ENCODE measurements around the gene SEC61G.

The SEC61G gene

DNA sequence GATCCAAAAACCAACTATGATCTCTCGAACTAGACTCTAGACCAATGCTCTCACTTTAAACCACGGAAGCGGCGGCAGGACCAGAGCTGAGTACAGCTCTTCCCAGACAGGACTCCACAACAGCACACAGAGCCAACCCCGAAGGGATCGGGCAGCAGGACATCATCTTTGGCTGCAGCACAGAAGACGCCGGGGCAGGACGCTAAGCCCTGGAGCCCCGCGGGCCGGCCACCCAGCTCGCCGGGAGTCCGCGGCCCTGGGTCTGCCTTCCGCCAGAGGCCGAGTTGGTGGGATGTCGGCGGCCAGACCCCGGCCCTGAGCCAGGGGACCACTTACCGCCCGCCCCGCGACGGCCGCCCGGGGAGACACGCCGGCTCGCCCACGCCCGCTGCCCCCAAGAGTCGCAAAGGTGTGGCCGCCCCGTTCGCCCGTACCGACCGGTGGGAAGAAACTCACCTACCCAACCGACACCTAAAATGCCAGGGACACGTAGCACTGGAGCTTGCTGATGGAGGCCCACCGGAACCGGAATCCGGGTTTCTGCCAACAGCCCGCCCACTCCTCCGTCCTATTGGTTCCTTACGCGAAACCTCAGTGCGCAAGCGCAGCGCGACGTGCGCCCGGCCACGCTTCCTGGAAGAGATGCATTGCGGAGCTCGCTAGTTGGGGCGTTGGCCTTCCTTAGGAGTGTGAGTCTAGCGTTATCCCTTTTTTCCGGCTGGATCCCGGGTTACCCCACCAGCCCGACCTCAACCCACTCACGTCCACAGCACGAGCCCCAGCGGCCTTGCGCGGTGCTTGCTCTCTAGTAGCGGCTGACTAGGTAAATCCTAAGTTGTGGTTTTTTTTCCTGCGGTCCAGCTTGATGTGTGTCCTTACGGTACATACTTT lies at the start of gene SEC61G:
Gene SEC61G, minus strand, starts transcription at position 510 of the 891 bp plus-strand sequence. CDS start 1,623 bp downstream, outside the sequence.
- DNase-seq: peak; percentile 97

DNA sequence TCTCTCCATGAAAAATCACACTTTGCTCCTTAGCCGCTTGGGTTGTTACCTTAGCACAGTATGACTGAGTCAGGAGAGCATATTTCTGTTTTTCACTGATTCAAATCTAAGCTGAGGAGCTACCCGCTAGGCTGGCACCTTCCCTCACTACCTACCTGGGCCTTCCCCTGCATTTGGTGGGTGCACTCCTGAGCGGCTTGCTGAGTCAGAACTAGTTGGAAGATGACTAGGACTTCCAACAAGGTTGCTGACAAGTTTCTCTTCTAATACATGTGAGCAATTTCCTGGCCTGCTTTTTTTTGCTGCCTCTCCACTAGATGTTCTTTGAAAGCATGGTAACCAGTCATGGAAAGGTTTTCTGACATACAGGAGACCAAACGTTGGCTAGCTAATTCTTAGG lies 43.8 kb upstream of the SEC61G start:
- DNase-seq: no peak

GRCh38 chr7:54802114-54802513 lies 43.1 kb upstream of the SEC61G start:
- no peak for DNase-seq

DNA sequence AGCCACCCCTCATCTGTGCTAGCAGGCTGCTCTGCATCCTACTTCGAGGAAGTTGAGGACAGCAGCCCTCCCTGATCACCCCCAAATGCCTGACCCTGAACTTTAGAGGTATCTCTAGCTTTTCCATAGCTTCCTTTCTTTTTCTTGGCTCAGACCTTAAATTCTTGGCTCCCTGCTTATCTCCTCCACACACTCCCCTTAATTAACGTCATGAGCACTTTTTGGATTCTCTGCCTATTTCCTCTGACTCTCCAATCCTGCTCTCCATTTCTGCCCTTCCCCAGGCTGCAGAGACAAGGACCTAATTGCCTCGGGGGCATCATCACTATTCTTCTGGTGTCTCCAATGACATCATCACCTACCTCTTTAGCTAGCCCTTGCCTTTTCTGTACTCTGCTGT lies 40.8 kb upstream of the SEC61G start:
- no peak for DNase-seq

GRCh38 chr7:54798530-54798929 lies 39.5 kb upstream of the SEC61G start:
- no peak for DNase-seq

- no peak for DNase-seq
Measured at GRCh38 chr7:54796853-54797252, 37.8 kb upstream of the SEC61G start.

- DNase-seq: no peak
Measured at GRCh38 chr7:54796150-54796549, 37.1 kb upstream of the SEC61G start.

- no peak for DNase-seq
Measured at GRCh38 chr7:54792383-54792782, 33.4 kb upstream of the SEC61G start.

DNA sequence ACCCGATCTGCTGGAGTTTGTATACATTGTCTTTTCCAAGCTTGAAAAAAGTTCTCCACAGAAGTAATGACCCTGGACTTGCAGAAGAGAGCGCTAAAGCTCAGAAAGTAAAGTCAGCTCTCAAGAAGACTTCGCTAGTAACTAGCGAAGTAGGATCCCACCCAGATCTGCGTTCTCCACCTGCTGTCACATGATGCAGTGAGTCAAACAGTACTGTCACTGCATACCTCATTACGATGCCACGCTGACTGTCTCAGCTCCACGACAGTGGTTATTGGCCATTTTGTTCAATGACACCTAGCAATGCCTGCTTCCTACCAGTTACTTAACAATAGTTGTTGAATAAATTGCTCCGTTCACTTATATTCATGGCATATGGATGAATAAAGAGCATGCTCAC lies 29.7 kb upstream of the SEC61G start:
- no peak for DNase-seq

DNA sequence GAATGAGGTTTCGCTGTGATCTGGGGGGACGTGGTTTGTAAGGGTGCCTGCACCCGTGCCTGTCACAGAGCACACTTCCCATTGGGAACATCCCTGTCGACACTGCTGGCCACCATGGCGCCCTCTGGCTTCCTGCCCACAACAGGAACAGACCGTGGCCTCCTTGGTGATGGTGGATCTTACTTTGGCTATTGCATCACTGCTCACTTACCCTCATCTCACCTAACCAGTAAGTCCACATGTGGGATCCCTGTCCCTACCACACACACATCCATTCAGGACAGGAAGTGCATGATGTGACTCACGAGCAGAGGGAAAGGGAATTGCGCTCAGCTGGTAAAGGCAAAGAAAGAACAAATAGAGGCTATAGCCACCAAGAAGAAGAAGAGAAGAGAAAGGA lies 26.2 kb upstream of the SEC61G start:
- no peak for DNase-seq

- no peak for DNase-seq
Measured at GRCh38 chr7:54783952-54784351, 24.9 kb upstream of the SEC61G start.

DNA sequence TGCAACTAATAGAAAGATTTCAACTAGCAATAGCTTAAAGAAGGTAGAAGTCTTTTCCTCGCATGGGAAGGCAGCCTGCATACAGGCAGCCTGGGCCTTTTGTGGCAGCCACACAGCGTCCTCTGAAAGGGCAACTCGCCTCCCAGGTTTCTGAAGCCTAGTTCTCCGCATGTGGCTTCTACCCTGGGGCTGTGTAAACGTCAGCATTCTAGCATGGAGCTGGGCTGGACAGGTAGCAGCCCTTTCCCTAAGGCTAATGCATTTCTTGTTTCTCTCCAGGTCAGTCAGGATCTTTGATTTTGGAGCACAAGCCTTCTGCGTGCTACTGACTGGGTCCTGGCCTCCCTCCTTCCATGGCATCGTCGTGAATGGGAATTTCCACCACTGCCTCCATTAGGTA lies 23.8 kb upstream of the SEC61G start:
- DNase-seq: no peak

GRCh38 chr7:54782314-54782713 lies 23.3 kb upstream of the SEC61G start:
- DNase-seq: no peak

DNA sequence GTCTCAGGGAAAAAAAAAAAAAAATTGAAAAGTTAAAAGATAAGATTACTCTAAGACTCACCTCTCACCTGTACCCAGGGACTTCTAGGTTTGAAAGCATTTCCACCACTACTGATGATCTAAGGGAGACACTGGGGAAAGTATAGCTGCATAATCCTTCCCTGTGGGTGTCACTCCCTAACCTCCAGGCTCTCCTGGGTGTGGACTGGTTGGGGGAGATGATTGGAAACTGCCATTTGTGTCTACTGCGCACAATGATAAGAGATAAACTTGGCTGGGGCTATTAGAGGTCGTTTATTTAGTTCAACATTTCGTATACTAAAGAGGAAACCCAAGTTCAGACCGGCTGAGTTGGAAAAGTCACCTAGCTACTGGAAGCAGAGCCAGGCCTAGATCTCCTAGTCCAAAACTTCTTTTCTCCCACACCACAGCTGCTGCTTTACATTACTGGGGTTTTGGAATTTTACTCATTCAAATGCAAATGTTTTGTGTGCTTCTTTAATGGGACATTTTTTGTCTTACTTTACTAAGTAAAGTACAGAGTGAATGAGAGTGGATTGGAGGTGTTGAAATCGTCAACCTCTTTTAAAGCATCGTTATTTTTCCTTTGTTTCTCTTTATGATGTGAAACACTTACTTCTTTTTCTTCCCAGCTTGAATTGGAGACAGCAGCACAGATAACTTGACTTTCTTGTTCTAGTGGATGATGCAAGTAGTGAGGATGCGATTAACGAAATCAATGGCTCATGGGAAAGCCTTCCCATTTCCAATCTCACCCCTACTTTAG lies 22.3 kb upstream of the SEC61G start:
- no peak for DNase-seq

DNA sequence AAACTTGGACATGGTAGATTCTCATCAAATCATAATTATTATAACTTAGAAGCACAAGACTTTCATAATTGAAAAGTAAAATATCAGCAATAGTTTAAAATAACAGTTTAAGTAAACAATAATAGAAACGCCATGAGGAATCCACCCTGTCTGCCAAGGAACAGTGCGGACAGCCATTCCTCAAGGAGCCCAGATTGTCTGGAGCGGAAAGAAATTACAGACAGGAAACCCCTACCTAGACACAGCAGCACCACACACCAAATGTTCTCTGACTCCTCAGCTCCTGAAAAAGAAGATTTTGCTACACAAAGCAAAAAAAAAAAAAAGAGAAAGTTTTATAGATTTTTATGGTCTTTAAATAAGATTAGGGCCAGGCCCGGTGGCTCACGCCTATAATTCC lies 21.5 kb upstream of the SEC61G start:
- DNase-seq: no peak

DNA sequence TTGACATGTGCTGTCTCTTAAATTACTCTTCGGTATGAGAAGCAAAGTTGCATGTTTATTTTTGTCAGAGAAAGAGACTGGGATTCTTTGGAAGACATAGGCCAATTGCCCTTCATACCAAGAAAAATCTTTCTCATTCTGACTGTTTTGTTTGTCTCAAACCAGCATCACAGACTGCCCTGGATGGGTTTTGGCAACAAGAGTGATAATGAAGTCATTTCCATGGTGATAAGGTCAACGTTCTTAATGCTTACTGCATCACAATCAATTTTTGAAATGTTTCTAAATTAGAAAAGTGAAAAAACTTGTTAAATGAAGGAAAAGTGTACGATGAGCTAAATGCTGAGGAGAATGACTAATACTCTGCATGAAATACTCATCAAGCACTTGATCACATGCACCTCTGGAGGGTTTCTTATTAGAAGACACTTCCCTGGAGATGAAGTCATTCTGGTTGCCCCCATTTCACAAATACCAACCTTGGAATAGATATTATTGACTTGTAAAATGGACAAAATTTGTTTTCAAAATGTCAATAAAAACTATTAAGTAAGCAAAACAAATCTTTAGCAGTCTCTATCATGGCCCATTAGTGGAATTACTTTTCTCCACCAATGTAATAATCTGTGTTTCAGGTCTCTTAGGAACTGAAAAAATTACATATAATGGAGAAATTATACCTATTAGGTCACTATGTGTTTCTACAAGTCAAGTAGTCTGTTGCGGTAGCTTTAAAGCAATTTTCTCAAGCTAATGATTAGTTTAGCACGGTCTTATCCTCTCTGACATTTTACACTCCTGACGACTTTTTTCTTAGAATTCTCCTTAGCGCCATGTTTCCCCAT lies 19.9 kb upstream of the SEC61G start:
- no peak for DNase-seq

- DNase-seq: no peak
Measured at GRCh38 chr7:54778166-54778565, 19.2 kb upstream of the SEC61G start.

DNA sequence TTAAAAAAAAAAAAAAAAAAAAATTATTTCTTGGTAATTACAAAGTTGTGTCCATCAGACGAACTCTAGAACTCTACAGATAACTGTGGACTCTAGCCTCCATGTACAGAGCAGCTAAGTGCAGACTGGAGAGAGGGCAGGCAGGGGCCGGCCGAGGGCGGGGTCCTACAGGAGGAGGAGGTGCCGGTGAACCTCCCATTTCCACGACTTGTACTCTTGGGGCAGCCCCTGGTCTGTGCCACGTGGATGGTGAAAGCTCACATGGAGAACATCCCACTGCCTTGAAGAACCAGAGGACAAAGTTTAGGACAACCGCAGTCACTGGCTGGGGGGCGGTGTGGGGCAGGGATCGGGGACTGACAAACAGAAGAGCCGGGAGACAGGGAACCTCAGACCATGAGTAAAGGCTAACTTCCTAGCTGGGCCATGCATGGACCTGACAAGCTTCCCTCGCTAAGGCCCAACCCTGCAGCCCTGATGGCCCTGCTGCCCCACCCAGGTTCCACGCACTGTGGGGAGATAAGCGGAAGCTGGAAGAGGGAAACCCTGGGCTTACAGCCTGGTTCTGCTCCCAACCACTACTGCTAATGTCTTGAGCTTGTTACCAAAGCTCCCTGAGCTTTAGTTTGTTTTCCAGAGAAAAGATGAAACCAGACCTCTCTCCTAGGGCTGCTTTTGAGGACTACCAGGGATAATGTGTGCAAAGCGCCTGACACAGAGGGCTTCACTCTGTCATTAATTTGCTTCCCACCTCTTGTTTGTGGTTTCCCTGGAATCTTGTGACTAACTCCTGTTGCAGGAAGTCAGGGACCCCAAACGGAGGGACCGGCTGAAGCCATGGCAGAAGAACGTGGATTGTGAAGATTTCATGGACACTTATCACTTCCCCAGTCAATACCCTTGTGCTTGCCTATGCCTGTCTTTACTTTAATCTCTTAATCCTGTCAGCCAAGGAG lies 16.1 kb upstream of the SEC61G start:
- DNase-seq: no peak

DNA sequence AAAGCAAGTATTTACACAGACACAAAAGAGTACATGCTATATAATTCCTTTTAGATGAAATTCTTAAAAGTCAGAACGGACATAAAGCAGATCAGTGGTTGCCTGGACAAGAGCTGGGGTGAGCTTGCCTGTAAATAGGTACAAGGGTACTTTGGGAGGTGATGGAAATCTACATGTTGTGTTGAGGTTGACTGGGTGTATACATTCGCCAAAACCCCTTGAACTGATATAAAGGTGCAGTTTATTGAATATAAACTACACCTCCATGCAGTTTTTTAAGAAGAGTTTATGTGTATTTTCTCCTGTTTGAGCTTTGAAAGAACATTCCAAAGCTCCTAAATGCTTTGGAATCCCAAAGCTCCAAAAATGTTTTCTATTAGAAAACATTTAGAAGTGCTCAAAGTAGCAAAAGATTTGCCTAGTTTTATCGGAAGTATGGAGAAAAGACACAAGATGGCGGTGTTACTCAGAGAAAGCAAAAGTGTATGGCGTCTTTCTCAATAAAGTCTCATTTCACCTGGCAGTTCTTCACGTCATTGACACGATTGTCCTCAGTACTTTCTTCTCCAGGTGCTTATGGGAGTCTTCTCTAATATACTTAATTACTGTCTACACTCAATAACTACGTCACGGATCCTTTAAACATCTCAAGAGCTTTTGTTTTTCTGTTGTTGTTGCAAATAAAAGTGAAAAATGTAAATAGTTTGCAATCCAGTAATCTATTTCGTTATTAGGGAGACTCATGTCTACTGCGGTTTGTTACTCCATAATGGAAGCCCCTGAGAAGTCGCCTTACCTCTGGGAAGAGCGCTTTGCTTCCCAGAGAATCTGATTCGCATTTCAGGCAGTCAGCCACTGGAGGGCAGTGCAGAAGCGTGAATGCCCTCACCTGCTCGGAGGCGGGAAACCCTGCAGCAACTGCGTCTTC lies 14.7 kb upstream of the SEC61G start:
- DNase-seq: peak; percentile 82

- DNase-seq: no peak
Measured at GRCh38 chr7:54769203-54769602, 10.2 kb upstream of the SEC61G start.

DNA sequence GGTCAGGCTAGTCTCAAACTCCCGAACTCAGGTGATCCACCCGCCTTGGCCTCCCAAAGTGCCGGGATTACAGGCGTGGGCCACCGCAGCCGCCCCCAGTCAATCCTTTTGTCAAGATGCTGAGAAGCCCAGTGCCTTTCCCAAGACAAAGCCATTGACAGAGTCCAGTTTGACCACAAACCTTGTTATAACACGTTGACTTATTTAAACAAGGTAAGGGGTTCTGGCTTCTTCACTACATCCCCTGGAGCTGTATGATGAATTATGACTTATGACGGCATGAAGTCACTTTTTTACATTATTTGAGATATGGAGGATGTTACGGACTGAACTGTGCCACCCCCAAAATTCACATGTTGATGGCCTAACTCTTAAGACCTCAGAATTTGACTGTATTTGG lies 5.8 kb upstream of the SEC61G start:
- DNase-seq: no peak

Measured in activated CD8-positive, alpha-beta memory T cell treated with anti-CD3 and anti-CD28 coated beads for 24 hours (primary cell).